HEK293 (cell line): ENCODE results near the gene GPR84.

Experiments used
- CTCF ChIA-PET: fragments of 350-600 bp; formaldehyde crosslinking; extraction: SDS; loops from one replicate; lab custom pipeline; 2021; ENCODE audit warnings: antibody characterized with exemption; lab: Yijun Ruan, JAX
- POLR2A ChIA-PET: fragments of 300-600 bp; formaldehyde crosslinking; extraction: SDS; loops from one replicate; lab custom pipeline; 2020; ENCODE audit warnings: antibody characterized with exemption, inconsistent platforms; lab: Yijun Ruan, JAX
- H3K27ac ChIP-seq: fragments of 200-500 bp; sonication (Bioruptor generic); 2 replicates; pipeline ENCODE4 v1.5.1; 2014; ENCODE audit warnings: low read depth, low read length, control low read depth, inconsistent platforms; ENCODE audit errors: extremely low read depth
- H3K36me3 ChIP-seq, 2 experiments: fragments of 200-500 bp in 1 of 2; sonication (Bioruptor generic) in 1 of 2; 1 replicate in 1 of 2; 2 replicates in 1 of 2; pipeline ENCODE4 v1.5.1; 2014 to 2017; ENCODE audit warnings: inconsistent platforms in 2 of 2, low read length in 2 of 2; ENCODE audit not compliant: control insufficient read depth in 2 of 2, insufficient read depth in 1 of 2
- H3K4me1 ChIP-seq: fragments of 200-500 bp; sonication (Bioruptor generic); 2 replicates; pipeline ENCODE4 v1.5.1; 2014; ENCODE audit warnings: mild to moderate bottlenecking, low read length, inconsistent platforms; ENCODE audit not compliant: control insufficient read depth, insufficient read depth
- H3K4me3 ChIP-seq: 2 replicates; pipeline ENCODE4 v1.5.1; 2011; ENCODE audit warnings: low read depth, mild to moderate bottlenecking, control low read depth, low read length, moderate library complexity
- H3K9me3 ChIP-seq: fragments of 200-500 bp; sonication (Bioruptor generic); 2 replicates; pipeline ENCODE4 v1.5.1; 2014; ENCODE audit warnings: low read depth, low read length, inconsistent platforms; ENCODE audit not compliant: control insufficient read depth, insufficient read depth
- IKZF3 ChIP-seq: fragments of 450-650 bp; IDR thresholded peaks from 2 replicates; pipeline ENCODE4 v1.5.0; 2018; ENCODE audit warnings: missing biosample characterization, mild to moderate bottlenecking, missing genetic modification characterization, moderate library complexity
- KLF16 ChIP-seq: fragments of 450-650 bp; formaldehyde crosslinking; IDR thresholded peaks from 2 replicates; pipeline ENCODE4 v1.5.1; 2017; ENCODE audit warnings: missing biosample characterization, missing genetic modification characterization
- MEIS1 ChIP-seq: sonication (generic); formaldehyde crosslinking; IDR thresholded peaks from 2 replicates; pipeline ENCODE4 v1.8.1; 2022; ENCODE audit warnings: missing genetic modification reagents, mild to moderate bottlenecking, borderline replicate concordance
- OSR2 ChIP-seq: fragments of 450-650 bp; formaldehyde crosslinking; IDR thresholded peaks from 2 replicates; pipeline ENCODE4 v1.5.1; 2016; ENCODE audit warnings: missing biosample characterization, missing genetic modification characterization
- SALL2 ChIP-seq: fragments of 450-650 bp; formaldehyde crosslinking; IDR thresholded peaks from 2 replicates; pipeline ENCODE4 v1.5.0; 2017; ENCODE audit warnings: missing biosample characterization, mild to moderate bottlenecking, missing genetic modification characterization, borderline replicate concordance
- SETDB1 ChIP-seq: IDR thresholded peaks from one replicate; pipeline ENCODE4 v1.6.1; 2017; ENCODE audit warnings: mild to moderate bottlenecking, low read length, moderate library complexity, mixed read lengths; ENCODE audit not compliant: insufficient read length
- SP3 ChIP-seq: fragments of 450-650 bp; formaldehyde crosslinking; IDR thresholded peaks from 2 replicates; pipeline ENCODE4 v1.5.1; 2016; ENCODE audit warnings: missing biosample characterization, missing genetic modification characterization
- YY1 ChIP-seq: fragments of 450-650 bp; formaldehyde crosslinking; IDR thresholded peaks from 2 replicates; pipeline ENCODE4 v1.5.1; 2018; ENCODE audit warnings: missing biosample characterization, missing genetic modification characterization
- ZBTB6 ChIP-seq: fragments of 450-650 bp; formaldehyde crosslinking; IDR thresholded peaks from 2 replicates; pipeline ENCODE4 v1.5.1; 2017; ENCODE audit warnings: missing biosample characterization, missing genetic modification characterization
- ZBTB7A ChIP-seq: fragments of 450-650 bp; formaldehyde crosslinking; IDR thresholded peaks from 2 replicates; pipeline ENCODE4 v1.5.1; 2016; ENCODE audit warnings: low read depth, missing biosample characterization, missing genetic modification characterization
- ZFP37 ChIP-seq: fragments of 450-650 bp; formaldehyde crosslinking; IDR thresholded peaks from 2 replicates; pipeline ENCODE4 v1.5.1; 2016; ENCODE audit warnings: missing biosample characterization, missing genetic modification characterization
- ZNF10 ChIP-seq: fragments of 450-650 bp; formaldehyde crosslinking; IDR thresholded peaks from 2 replicates; pipeline ENCODE4 v1.5.1; 2017; ENCODE audit warnings: missing biosample characterization, missing genetic modification characterization
- ZNF140 ChIP-seq: fragments of 450-650 bp; formaldehyde crosslinking; IDR thresholded peaks from 2 replicates; pipeline ENCODE4 v1.5.1; 2016; ENCODE audit warnings: missing biosample characterization, missing genetic modification characterization
- ZNF155 ChIP-seq: fragments of 450-650 bp; formaldehyde crosslinking; IDR thresholded peaks from 2 replicates; pipeline ENCODE4 v1.5.1; 2016; ENCODE audit warnings: missing biosample characterization, missing genetic modification characterization
- ZNF202 ChIP-seq: fragments of 450-650 bp; formaldehyde crosslinking; IDR thresholded peaks from 2 replicates; pipeline ENCODE4 v1.5.1; 2016; ENCODE audit warnings: missing biosample characterization, missing genetic modification characterization, borderline replicate concordance
- ZNF248 ChIP-seq: fragments of 450-650 bp; formaldehyde crosslinking; IDR thresholded peaks from 2 replicates; pipeline ENCODE4 v1.5.1; 2017; ENCODE audit warnings: missing biosample characterization, missing genetic modification characterization
- ZNF26 ChIP-seq: fragments of 450-650 bp; formaldehyde crosslinking; IDR thresholded peaks from 2 replicates; pipeline ENCODE4 v1.5.1; 2016; ENCODE audit warnings: missing biosample characterization, missing genetic modification characterization
- ZNF311 ChIP-seq: fragments of 450-650 bp; formaldehyde crosslinking; IDR thresholded peaks from 2 replicates; pipeline ENCODE4 v1.5.1; 2017; ENCODE audit warnings: missing biosample characterization, missing genetic modification characterization, borderline replicate concordance
- ZNF404 ChIP-seq: fragments of 450-650 bp; formaldehyde crosslinking; IDR thresholded peaks from 2 replicates; pipeline ENCODE4 v1.5.1; 2017; ENCODE audit warnings: missing biosample characterization, missing genetic modification characterization
- ZNF416 ChIP-seq: fragments of 450-650 bp; formaldehyde crosslinking; IDR thresholded peaks from 2 replicates; pipeline ENCODE4 v1.5.1; 2016; ENCODE audit warnings: missing biosample characterization, missing genetic modification characterization
- ZNF426 ChIP-seq: fragments of 450-650 bp; formaldehyde crosslinking; IDR thresholded peaks from 2 replicates; pipeline ENCODE4 v1.5.1; 2017; ENCODE audit warnings: missing biosample characterization, missing genetic modification characterization, mild to moderate bottlenecking, inconsistent platforms, moderate library complexity
- ZNF433 ChIP-seq: fragments of 450-650 bp; formaldehyde crosslinking; IDR thresholded peaks from 2 replicates; pipeline ENCODE4 v1.5.1; 2016; ENCODE audit warnings: missing biosample characterization, missing genetic modification characterization, low read depth
- ZNF549 ChIP-seq: fragments of 450-650 bp; IDR thresholded peaks from 2 replicates; pipeline ENCODE4 v1.5.1; 2018; ENCODE audit warnings: missing biosample characterization, missing genetic modification characterization, mild to moderate bottlenecking, inconsistent platforms, moderate library complexity
- ZNF580 ChIP-seq: fragments of 450-650 bp; formaldehyde crosslinking; IDR thresholded peaks from 2 replicates; pipeline ENCODE4 v1.5.1; 2016; ENCODE audit warnings: missing biosample characterization, missing genetic modification characterization
- ZNF585B ChIP-seq: fragments of 450-650 bp; formaldehyde crosslinking; IDR thresholded peaks from 2 replicates; pipeline ENCODE4 v1.5.1; 2016; ENCODE audit warnings: missing biosample characterization, missing genetic modification characterization
- ZNF596 ChIP-seq: fragments of 450-650 bp; IDR thresholded peaks from 2 replicates; pipeline ENCODE4 v1.5.0; 2018; ENCODE audit warnings: missing biosample characterization, mild to moderate bottlenecking, missing genetic modification characterization, moderate library complexity
- ZNF658 ChIP-seq: fragments of 450-650 bp; formaldehyde crosslinking; IDR thresholded peaks from 2 replicates; pipeline ENCODE4; 2016; ENCODE audit warnings: missing biosample characterization, missing genetic modification characterization
- ZNF660 ChIP-seq: fragments of 450-650 bp; IDR thresholded peaks from 2 replicates; pipeline ENCODE4 v1.5.1; 2018; ENCODE audit warnings: missing biosample characterization, mild to moderate bottlenecking, missing genetic modification characterization
- ZNF704 ChIP-seq: fragments of 450-650 bp; formaldehyde crosslinking; IDR thresholded peaks from 2 replicates; pipeline ENCODE4 v1.5.1; 2016; ENCODE audit warnings: missing biosample characterization, missing genetic modification characterization
- ZNF76 ChIP-seq: fragments of 450-650 bp; formaldehyde crosslinking; IDR thresholded peaks from 2 replicates; pipeline ENCODE4; 2016; ENCODE audit warnings: low read depth, missing biosample characterization, missing genetic modification characterization, borderline replicate concordance
- ZNF785 ChIP-seq: fragments of 450-650 bp; formaldehyde crosslinking; IDR thresholded peaks from 2 replicates; pipeline ENCODE4 v1.5.1; 2016; ENCODE audit warnings: missing biosample characterization, missing genetic modification characterization
- ZNF792 ChIP-seq: fragments of 450-650 bp; formaldehyde crosslinking; IDR thresholded peaks from 2 replicates; pipeline ENCODE4 v1.5.1; 2016; ENCODE audit warnings: missing biosample characterization, missing genetic modification characterization
- ZNF843 ChIP-seq: fragments of 450-650 bp; formaldehyde crosslinking; IDR thresholded peaks from 2 replicates; pipeline ENCODE4 v1.5.1; 2016; ENCODE audit warnings: missing biosample characterization, missing genetic modification characterization
- ZSCAN23 ChIP-seq: fragments of 450-650 bp; formaldehyde crosslinking; IDR thresholded peaks from 2 replicates; pipeline ENCODE4 v1.5.1; 2016; ENCODE audit warnings: missing biosample characterization, missing genetic modification characterization

Gene GPR84

GRCh38 chr12:54393743-54394142 lies 29.5 kb upstream of the GPR84 start:
- CTCF ChIA-PET, result interaction anchor here (0.6 to 4.8 kb wide), 25 partner anchors 8 to 590 kb away, joined by 3 to 61 read pairs (median 4); partner anchors contain the start of gene HOXC10
- no peak for TF ChIP-seq SALL2 (tag by site-specific recombination)
- TF ChIP-seq ZNF311 (tag by site-specific recombination), result no peak
- no peak for TF ChIP-seq IKZF3
- no peak for TF ChIP-seq ZSCAN23 (tag by site-specific recombination)
- TF ChIP-seq ZNF704 (tag by site-specific recombination), result no peak
- TF ChIP-seq YY1 (tag by site-specific recombination), result no peak
- TF ChIP-seq ZNF426 (tag by site-specific recombination), result no peak
- TF ChIP-seq ZNF202 (tag by site-specific recombination), result no peak
- TF ChIP-seq SETDB1, result no peak
- no peak for TF ChIP-seq ZBTB7A (tag by site-specific recombination)
- TF ChIP-seq ZNF792 (tag by site-specific recombination), result no peak
- no peak for TF ChIP-seq ZNF596 (tag by site-specific recombination)
- no peak for TF ChIP-seq ZNF843 (tag by site-specific recombination)
- TF ChIP-seq ZNF785 (tag by site-specific recombination), result no peak
- no peak for TF ChIP-seq ZNF416 (tag by site-specific recombination)
- no peak for TF ChIP-seq ZNF26 (tag by site-specific recombination)
- TF ChIP-seq ZBTB6 (tag by site-specific recombination), result no peak
- Histone ChIP-seq H3K27ac (no peak overlapping the region), H3K4me1 (peaks cover 4% of the 10 kb centered on the region), H3K4me3 (no peak overlapping the region), H3K9me3 (no peaks in the 10 kb centered on the region), H3K36me3 (peaks cover 10 to 44% of the 10 kb centered on the region in 2 experiments)
- POLR2A ChIA-PET, result interaction anchor here (0.6 kb wide), 1 partner anchor 1435 kb away, joined by 4 read pairs; no protein-coding TSS in a partner anchor

- POLR2A ChIA-PET, result interaction anchor here (0.6 kb wide), 1 partner anchor 1436 kb away, joined by 4 read pairs; no protein-coding TSS in a partner anchor
- H3K27ac ChIP-seq, result no peak overlapping the region
- peaks cover 8% of the 10 kb centered on the region for H3K4me1 ChIP-seq
Measured at GRCh38 chr12:54393207-54393609, 28.9 kb upstream of the GPR84 start.

More at GRCh38 chr12:54393207-54393609, 28.9 kb upstream of the GPR84 start:
- no peak for TF ChIP-seq ZNF404 (tag by site-specific recombination)
- no peak for TF ChIP-seq OSR2 (tag by site-specific recombination)
- no peak for TF ChIP-seq SP3
- no peak for TF ChIP-seq ZNF76 (tag by site-specific recombination)
- no peak for TF ChIP-seq ZNF426 (tag by site-specific recombination)
- TF ChIP-seq ZNF155 (tag by site-specific recombination), result no peak
- TF ChIP-seq ZNF658 (tag by site-specific recombination), result no peak
- no peak for TF ChIP-seq ZFP37 (tag by site-specific recombination)
- TF ChIP-seq ZNF10, result no peak
- TF ChIP-seq ZNF580 (tag by site-specific recombination), result no peak
- no peak for TF ChIP-seq ZNF549
- no peak for TF ChIP-seq ZNF585B (tag by site-specific recombination)
- no peak for TF ChIP-seq ZNF140
- no peak for TF ChIP-seq ZNF248 (tag by site-specific recombination)
- TF ChIP-seq ZNF660 (tag by site-specific recombination), result no peak
- no peak for TF ChIP-seq MEIS1 (CRISPR knock-in tag)
- TF ChIP-seq ZNF433 (tag by site-specific recombination), result no peak
- no peak for TF ChIP-seq KLF16 (tag by site-specific recombination)
- H3K36me3 ChIP-seq, result peaks cover 6 to 39% of the 10 kb centered on the region in 2 experiments
- CTCF ChIA-PET, result interaction anchor here (0.6 to 4.8 kb wide), 27 partner anchors 9 to 408 kb away, joined by 3 to 61 read pairs (median 4); partner anchors contain the start of gene HOXC10
- H3K4me3 ChIP-seq, result no peak overlapping the region
- H3K9me3 ChIP-seq, result no peaks in the 10 kb centered on the region
